ENCODE results near the gene MRPS27.

GRCh38 chr5:72281430-72281763 lies 38.6 kb downstream of the MRPS27 start:
- no peak for TF ChIP-seq CTCF (IDR thresholded peaks at IDR 0.05)
- no peak for TF ChIP-seq POLR2A (IDR thresholded peaks at IDR 0.05)
